GM11168 (cell line): ENCODE results near the gene PSMC2.

Experiments used
- in situ Hi-C: fragments of 300-500 bp; cut with MboI; formaldehyde crosslinking; loops from one replicate; pipeline ENCODE4 v1.12.0; 2022; ENCODE audit warnings: low sequenced_read_pairs; ENCODE audit not compliant: unreplicated experiment

Gene PSMC2

DNA sequence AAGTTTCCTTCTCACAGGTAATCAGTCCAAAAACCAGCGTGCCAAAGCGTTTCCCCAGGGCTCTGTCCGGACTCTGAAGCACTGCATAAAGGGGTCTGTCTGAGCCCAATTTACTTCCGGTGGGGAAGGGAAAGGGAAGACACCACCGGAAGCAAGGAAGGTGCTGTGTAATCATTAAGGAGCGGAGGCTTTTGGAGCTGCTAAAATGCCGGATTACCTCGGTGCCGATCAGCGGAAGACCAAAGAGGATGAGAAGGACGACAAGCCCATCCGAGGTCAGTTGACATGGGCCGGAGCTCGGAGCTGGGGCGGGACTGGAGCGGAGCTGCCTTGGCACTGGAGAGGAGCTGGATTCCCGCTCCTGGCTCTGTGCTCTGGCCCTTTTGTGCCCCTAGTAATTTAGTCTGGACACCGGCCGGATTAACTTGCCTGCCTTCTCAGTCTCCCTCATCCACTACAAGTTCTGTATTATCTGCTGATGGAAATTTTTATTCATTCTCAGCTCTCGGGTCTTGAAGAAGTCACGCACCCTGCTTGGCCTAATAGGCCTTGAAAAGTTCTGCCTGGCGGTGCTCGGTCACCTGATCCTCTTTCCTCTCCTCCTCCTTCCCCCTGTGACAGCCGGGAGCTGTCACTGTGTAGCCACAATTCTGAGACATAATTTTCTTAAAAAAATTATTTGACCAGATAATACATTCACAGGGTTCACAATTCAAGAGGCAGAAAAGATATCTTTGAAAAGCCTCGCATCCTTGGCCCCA lies at the start of gene PSMC2:
Gene PSMC2, plus strand, starts transcription at position 137 of the 761 bp plus-strand sequence. Its CDS starts 69 bp downstream, at position 206.
- in situ Hi-C loops, result no loop called here

DNA sequence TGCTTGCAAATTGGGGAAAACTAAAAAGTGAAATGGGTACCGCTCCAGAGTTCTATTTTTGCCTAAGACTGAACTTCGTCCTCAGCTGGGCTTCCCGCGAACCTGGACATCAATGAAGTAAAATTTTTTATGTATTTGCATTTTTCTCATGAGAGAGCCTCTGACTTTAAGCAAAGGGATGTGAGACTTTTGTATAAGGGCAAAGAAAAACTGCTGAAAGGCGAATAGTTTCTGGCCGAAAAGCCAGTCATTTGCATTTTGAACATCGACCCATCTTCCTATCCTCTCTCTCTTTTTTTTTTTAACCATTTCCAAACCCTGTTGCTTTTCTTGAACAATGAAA lies 49.6 kb upstream of the PSMC2 start:
- in situ Hi-C loops, result loop anchor here (5.0 kb wide), 1 partner anchor 39 kb away; no protein-coding TSS in a partner anchor

DNA sequence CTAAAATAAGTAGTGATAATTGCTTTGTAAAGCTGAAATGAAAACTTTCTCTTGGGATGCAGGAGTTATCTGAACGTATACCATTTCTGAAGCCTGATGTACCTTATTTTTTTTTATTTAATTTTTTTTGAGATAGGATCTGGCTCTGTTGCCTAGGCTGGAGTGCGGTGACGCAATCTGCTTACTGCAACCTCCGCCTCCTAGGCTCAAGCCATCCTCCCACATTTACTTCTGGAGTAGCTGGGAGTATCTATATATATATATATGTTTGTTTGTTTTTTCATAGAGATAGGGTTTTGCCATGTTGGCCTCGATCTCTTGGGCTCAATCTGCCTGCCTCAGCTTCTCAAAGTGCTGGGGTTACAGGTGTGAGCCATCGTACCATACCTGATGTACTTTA lies 47.8 kb upstream of the PSMC2 start:
- in situ Hi-C loops, result loop anchor here (5.0 kb wide), 1 partner anchor 38 kb away; no protein-coding TSS in a partner anchor

DNA sequence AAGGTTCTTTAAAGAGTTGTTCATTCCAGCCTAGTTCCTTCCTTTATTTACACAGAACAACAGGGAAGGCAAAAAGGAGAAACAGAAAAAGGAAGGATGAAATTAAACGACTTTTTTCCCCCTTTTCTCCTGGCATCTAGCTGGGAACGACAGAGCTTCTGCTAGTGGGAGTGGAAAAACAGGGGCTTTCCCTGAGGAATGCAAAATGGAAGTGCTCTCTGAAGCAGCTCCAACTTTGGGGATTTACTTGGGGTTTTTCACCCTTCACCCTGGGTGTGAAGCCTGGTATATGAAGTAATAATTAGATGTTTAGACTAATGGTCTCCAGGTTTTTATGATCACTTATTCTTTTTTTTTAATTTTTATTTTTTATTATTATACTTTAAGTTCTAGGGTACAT lies 46.0 kb upstream of the PSMC2 start:
- in situ Hi-C loops, result no loop called here

DNA sequence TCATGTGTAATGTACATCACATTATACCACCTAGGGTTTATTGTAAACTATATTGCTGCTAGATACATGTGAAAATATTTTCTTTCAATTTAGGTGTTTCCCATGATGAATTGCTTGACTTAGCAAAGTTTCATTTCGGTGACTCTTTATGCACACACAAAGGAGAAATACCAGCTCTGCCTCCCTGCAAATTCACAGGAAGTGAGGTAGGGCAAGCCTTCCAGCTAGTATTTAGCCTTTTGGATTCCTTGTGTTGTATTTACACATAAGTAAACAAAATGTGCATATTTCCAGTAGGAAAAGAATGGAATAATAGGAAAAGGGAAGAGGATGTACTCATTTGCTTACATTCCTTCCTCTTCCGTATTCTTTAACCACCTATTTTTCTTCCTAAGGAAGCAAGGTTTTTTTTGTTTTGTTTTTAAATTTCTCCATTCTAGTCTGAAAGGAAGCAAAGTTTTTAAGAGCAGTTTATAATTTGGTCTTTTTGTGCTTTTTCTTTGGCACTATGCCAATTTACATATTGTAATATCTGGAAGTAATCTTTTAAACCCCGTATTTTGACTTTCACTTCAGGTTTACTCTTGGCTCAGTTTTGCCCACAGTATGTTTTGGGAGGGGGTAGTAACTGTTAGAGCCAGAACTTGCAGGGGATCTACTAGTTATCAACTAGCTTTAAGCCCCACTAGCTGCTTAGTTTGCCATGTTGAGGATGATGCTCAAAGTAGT lies 39.8 kb upstream of the PSMC2 start:
- in situ Hi-C loops, result no loop called here

DNA sequence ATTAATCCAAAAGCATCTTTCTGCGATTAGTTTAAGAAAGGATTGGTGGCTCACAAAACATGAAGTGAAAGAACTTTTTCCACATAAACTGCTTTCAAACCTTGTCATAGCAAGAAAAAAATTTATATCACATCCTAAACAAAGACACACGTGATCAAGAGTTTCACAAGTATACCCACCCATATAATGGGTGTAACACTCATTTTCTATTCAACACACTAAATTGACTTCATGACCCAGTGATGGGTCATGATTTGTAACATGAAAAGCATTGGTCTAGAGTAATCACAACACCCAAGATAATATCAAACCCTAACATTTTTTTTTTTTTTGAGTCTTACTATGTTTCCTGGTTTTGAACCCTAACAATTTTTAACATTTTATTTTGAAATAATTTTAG lies 32.6 kb upstream of the PSMC2 start:
- in situ Hi-C loops, result no loop called here

DNA sequence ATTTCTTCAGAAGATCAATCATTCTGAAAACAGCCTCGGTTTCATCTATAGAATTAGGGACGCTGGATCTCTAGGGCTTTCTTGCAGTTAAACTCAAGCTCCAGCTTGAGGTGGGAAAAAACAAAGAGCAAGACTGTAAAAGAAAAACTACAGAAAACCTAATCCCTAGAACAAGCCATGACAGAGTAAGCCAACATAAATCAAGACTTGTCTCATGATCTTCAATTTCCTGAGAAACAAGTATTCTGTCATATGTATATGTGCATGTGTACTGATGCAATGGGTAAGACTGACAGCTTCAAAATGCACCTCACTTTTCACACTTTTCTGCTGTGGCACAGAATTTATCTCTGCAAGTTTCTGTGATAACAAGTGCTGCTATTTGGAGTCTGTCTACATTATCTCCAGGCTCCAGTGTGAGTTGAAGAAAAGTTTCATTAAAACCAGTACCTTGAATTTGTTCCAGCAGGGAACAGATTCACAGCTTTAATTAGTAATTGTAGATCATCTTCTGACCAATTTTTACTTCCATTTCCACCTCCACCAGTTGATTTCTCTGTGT lies 31.0 kb upstream of the PSMC2 start:
- in situ Hi-C loops, result no loop called here

DNA sequence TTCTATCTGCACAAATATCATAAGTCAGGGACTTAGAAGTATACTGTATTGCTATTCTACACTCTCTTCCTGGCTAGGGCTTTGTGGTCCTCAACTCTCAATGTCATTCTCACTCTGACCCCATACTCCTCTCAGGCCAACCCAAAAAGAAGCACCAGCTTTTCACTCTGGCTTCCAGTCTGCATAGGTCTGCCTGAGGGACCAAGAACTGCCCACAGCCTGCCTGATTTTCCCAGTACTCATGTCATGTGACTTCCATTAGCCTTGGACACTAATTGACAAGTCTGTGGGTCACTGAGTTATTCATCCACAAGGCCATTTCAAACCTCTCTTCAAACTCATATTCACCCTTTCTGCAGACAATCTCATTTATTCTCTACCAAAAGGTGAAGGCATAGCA lies 30.4 kb upstream of the PSMC2 start:
- in situ Hi-C loops, result no loop called here

DNA sequence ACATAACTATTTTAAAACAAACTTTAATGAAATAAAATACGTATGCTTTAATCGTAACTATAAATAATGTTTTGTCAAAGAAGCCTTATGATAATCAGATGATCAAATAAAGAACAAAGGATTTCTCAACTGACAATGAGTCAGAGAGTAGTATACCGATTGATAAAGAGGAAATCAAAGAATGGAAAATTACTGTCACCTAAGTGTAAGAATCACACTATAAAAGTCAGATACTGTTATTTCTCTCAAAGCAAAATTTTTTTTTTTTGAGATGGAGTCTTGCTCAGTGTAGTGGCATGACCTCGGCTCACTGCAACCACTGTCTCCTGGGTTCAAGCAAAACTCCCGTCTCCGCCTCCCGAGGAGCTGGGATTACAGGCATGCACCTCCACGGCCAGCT lies 21.7 kb upstream of the PSMC2 start:
- in situ Hi-C loops, result no loop called here

DNA sequence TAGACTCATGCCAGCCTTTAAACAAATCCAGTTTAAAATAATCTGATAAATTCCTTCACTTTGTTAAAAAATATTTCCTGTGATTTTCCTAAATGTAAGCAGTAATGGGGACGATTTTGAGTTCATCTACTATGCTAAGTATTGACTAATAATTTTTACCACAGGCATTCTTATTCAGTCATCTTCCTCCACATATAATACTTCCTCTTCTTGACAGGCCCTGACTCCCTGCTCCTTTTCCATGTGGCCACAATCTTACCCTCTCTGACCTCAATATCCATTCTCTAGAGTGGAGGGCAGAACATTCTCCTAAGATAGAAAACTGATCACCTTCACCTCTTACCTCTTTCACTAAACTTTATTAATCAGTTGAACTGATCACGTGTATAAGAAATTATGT lies 10.7 kb upstream of the PSMC2 start:
- in situ Hi-C loops, result loop anchor here (5.0 kb wide), 1 partner anchor 39 kb away; the partner anchor contains the start of gene PMPCB

DNA sequence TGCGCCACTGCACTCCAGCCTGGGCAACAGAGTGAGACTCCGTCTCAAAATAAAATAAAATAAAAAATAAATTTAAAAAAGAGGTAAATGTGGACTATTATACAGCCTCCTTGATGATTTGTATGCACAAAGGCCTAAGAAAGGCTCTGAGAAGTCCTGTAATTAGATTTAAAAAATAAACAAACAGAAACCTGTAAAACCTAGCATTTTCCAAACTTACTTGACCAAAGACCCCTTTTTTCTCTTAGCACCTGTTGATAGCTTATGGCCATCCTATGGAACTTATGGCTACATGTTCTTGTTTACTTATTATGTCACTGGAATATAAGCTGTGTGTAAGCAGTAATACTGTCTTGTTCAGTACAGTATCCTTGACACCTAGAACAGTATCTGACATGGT lies 8.6 kb upstream of the PSMC2 start:
- in situ Hi-C loops, result loop anchor here (5.0 kb wide), 1 partner anchor 42 kb away; the partner anchor contains the start of gene PMPCB

DNA sequence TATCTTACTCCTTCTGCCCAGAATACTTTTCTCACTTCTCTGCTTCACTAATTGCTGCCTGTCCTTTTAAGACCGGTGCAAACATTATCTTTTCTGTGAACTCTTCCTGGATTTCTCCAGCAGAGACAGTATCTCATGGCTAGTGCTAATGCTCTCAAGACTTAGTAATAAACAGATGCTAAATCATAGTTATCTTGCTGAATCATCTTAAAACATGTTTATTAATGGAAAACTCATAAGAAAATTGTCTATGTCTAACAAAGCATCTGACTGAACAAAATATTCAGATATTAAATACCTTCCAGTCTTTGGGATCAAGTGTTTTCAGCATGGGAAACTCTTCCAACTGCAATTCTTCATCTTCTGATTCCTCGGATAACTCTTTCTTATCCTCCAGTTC lies 6.0 kb upstream of the PSMC2 start:
- in situ Hi-C loops, result no loop called here

DNA sequence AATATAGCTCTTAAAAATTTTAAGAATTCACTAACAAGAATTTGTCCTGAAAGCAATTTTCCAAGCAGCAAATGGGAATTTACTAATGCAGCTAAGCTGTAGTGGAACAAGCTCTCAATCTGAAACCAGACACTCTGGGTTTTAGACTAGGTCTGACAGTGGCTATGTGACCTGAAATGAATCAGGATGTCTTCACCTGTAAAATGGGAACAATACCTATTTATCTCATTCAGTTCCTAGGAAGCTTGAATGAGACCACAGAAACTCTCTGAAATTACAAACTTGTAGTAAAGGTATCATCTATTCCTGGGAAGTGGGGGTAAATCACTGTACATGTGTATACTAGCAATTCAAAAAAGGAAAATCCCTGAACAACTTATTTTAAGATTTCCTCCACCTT lies 4.1 kb upstream of the PSMC2 start:
- in situ Hi-C loops, result no loop called here

DNA sequence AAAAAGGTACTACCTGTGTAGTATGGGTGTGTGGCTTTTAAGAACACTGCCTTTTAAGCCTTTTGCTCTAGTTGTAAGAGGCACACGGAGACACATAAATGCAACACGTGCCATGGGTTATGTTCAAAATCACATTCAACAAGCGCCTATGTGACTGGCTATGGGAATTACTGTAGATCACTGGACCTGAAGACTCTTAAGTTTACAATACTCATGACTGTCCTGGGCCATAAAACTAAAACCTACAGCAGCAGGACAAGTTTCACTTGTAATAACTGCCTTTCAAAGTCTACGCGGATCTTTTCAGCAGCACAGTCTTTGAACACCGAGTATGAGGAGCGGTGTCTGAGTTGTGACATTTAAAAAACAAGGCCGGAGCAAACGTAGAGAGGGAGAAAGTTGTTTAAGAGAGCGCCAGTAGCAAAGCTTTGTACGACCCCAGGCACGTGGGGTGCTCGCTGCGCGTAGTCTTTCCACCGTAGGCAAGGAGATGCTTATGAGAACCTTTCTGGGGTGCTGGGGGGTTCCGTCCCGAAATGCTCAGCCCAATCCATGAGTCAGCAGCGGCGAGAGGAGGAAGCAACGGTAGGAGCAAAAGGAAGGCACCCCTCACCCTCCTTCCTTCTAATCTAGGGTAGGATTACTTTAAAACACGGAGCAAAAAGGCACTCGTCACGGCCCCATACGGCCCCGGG lies 3.5 kb upstream of the PSMC2 start:
- in situ Hi-C loops, result no loop called here

DNA sequence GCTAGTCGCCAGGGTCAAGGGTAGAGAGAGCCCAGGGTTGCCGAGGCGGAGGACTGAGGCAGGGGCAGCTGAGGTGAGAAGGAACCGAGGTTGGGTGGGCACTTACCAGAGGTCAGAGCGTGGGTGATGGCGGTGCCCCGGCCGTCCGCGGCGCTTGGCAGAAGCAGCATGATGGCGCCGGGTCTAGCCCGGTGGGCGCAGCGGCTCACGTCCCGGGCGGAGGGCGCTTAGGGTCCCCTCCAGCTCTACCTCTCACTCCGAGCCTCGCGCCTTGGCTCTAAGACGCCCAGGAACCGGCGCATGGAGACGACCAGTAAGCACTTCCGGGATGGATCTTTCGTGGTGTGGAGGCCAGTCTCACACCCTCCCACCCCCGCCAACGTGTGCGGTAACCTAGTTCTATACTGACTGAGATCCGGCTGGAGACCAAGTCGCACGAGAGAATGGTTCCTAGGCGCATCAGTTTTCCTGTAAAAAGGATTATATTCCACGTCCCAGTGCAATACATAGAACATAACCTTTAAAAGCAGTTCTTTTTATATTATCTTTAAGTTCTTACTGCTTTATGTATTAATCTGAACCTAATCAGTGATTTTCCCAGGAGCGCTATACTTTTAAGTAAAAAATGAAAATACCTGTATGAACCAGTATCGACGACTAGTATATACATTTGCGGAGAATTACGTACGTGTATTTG lies 2.8 kb upstream of the PSMC2 start, which contains the start of gene DNAJC2:
Gene DNAJC2, minus strand, starts transcription at position 315 of the 697 bp plus-strand sequence. Its CDS starts 145 bp downstream, at position 170.
- in situ Hi-C loops, result no loop called here

DNA sequence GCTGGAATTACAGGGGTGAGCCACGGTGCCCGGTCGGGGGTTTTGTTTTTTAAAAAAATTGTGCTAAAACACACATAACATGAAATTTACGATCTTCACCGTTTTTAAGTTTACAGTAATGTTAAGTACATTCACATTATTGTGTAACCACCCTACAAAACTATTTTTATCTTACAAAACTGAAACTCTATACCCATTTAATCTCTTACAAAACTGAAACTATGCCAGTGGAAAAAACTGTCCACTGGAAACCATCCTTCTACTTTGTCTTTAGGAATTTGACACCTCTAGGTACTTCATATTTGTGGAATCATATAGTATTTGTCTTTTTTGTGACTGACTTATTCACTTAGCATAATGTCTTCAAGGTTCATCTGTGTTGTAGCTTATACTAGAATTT lies 1.0 kb upstream of the PSMC2 start:
- in situ Hi-C loops, result no loop called here

DNA sequence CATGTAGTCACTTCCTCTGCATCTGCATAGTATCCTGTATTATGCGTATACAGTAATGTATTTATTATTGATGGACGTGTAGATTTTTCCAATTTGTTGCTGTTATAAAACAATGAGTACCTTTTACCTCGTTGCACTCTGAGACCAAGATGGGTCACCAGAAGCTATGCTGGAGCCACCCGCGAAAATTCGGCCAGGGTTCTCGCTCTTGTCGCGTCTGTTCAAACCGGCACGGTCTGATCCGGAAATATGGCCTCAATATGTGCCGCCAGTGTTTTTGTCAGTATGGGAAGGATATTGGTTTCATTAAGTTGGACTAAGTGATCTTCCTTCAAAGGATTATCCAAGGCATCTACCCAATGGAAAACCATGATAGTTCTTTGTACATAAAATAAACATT lies 1.0 kb downstream of the PSMC2 start:
- in situ Hi-C loops, result no loop called here

DNA sequence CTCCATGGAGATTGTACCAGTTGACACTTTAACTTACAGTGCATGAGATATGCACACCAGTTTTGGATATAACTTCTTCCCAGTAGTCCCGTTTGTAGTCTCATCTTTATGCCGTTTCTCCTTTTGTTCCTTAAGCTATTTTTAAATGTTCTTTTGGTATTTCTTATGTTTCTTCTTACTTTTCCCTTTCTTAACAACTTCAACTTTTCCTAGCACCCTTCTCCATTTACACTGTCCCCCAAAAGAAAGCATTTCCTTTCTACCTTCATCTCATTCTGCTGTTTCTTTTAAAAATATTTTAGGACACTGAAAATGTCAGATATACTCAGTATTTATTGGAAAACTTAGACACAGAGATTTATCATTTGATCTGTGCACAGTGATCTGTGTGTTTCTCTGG lies 1.5 kb downstream of the PSMC2 start:
- in situ Hi-C loops, result no loop called here

DNA sequence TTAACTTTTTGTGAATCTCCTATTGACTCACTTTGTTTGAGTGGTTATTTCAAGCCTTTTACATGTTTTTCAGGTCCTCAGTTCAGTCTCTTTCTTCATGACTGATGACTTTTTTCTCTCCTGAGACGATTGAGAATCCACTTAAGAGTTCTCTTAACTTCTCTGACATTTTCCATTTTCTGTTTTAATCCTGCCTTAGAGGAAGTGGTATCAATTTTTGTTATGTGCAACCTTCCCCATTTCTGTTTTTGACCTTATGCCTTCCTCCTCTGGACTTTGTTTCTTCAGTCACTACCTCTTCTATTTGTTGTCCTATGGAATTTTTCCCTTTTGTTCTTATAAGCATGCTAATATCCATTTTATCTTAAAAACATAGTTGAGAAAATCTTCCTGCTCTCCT lies 2.4 kb downstream of the PSMC2 start:
- in situ Hi-C loops, result no loop called here

DNA sequence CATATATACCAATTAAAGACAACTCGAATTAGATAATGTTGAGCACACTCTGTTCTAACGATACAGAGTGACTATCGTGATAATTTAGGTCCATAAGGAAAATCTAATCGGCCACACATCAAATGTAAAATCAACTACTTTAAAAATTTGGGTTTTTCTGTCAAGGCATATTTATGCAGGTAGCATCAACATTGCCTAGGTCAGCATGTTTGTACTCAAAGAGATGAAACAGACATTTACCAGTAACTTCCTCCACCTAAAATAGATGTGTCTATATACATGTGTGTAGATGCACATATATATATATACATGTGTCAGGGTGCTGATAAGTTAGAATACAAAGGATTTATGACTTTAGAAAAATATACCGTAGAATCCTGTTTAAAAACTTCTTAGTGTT lies 22.0 kb downstream of the PSMC2 start:
- in situ Hi-C loops, result no loop called here
